ENCODE measurements around the gene NATD1.
A peak's percentile ranks its signal among the peaks of the same experiment; 100 is the strongest.
"Not testable (repeated sequence)": the region's sequence is repeated elsewhere in the genome, so short reads cannot be mapped to it uniquely, and the experiment has no call there.

Gene NATD1

GRCh38 chr17:21243516-21244303 lies 9.5 kb downstream of the NATD1 start:
- DNase-seq: no peak

GRCh38 chr17:21242780-21243515 lies 10.3 kb downstream of the NATD1 start:
- no peak for DNase-seq

- DNase-seq: no peak
Observed at GRCh38 chr17:21242026-21242697, 11.0 kb downstream of the NATD1 start.

- DNase-seq: no peak
Observed at GRCh38 chr17:21241564-21241963, 11.6 kb downstream of the NATD1 start.

- DNase-seq: no peak
Observed at GRCh38 chr17:21240369-21241055, 12.7 kb downstream of the NATD1 start.

- peak; percentile 26 for DNase-seq
Observed at GRCh38 chr17:21239680-21240368, 13.4 kb downstream of the NATD1 start.

GRCh38 chr17:21235921-21236320 lies 17.3 kb downstream of the NATD1 start:
- DNase-seq: no peak

- no peak for DNase-seq
Observed at GRCh38 chr17:21233581-21234347, 19.4 kb downstream of the NATD1 start.

- DNase-seq: no peak
Observed at GRCh38 chr17:21232033-21232749, 21.0 kb downstream of the NATD1 start.

- DNase-seq: no peak
Observed at GRCh38 chr17:21231533-21231932, 21.7 kb downstream of the NATD1 start.

- DNase-seq: no peak
Observed at GRCh38 chr17:21228845-21229244, 24.4 kb downstream of the NATD1 start.

- DNase-seq: no peak
Observed at GRCh38 chr17:21228111-21228510, 25.1 kb downstream of the NATD1 start.

- not testable (repeated sequence) for DNase-seq
Observed at GRCh38 chr17:21227277-21227676, 25.9 kb downstream of the NATD1 start.

GRCh38 chr17:21223086-21223485 lies 30.1 kb downstream of the NATD1 start:
- DNase-seq: no peak

GRCh38 chr17:21218831-21219380 lies 34.3 kb downstream of the NATD1 start:
- DNase-seq: no peak

GRCh38 chr17:21218101-21218500 lies 35.1 kb downstream of the NATD1 start:
- DNase-seq: no peak

- DNase-seq: no peak
Observed at GRCh38 chr17:21217346-21217745, 35.9 kb downstream of the NATD1 start.

GRCh38 chr17:21215935-21216334 lies 37.3 kb downstream of the NATD1 start:
- no peak for DNase-seq

- peak; percentile 23 for DNase-seq
Observed at GRCh38 chr17:21214777-21215541, 38.3 kb downstream of the NATD1 start.
